SK-N-SH (cell line): ENCODE results near the gene BRD1. TPM values are rescaled to one million over a fixed set of nuclear protein-coding genes. Genes with fewer than 3 reads are reported as not detected.
"Not testable (repeated sequence)": the region's sequence is repeated elsewhere in the genome, so short reads cannot be mapped to it uniquely, and the experiment has no call there.

Experiments
- CTCF ChIA-PET: fragments of 300-600, 350-600 bp; formaldehyde crosslinking; extraction: SDS; loops from one replicate; lab custom pipeline; 2021; lab: Yijun Ruan, JAX
- POLR2A ChIA-PET: fragments of 350-600 bp; sonication (Branson Sonifier 250); formaldehyde crosslinking; extraction: SDS; loops from one replicate; lab custom pipeline; 2020; ENCODE audit warnings: antibody characterized with exemption, inconsistent platforms; lab: Yijun Ruan, JAX
- DNase-seq: peaks from one replicate; pipeline ENCODE4 v3.0.0; 2012
- H2AFZ ChIP-seq: fragments of 200-600 bp; sonication (generic); 2 replicates; pipeline ENCODE4 v1.8.1; 2016; ENCODE audit warnings: antibody characterized with exemption, mild to moderate bottlenecking, low read depth
- H3F3A ChIP-seq: fragments of 200-600 bp; sonication (generic); replicated peaks from 2 replicates; pipeline ENCODE3; 2016; ENCODE audit warnings: antibody characterized with exemption, mild to moderate bottlenecking; ENCODE audit not compliant: insufficient read depth
- H3K27ac ChIP-seq, 2 experiments: fragments of 200-500 bp in 1 of 2; fragments of 200-600 bp in 1 of 2; sonication (Bioruptor generic) in 1 of 2; sonication (generic), shearing (Covaris generic) in 1 of 2; 2 replicates each; pipeline versions ENCODE4 v1.5.1 to v1.6.1; 2014 to 2016; ENCODE audit warnings: low read depth in 2 of 2, inconsistent platforms in 1 of 2, low read length in 1 of 2, mild to moderate bottlenecking in 1 of 2, mixed read lengths in 1 of 2
- H3K27me3 ChIP-seq: fragments of 200-600 bp; sonication (generic), shearing (Covaris generic); 2 replicates; pipeline ENCODE4 v1.6.1; 2016; ENCODE audit warnings: mixed run types; ENCODE audit not compliant: insufficient read depth
- H3K36me3 ChIP-seq, 2 experiments: fragments of 200-500 bp in 1 of 2; fragments of 200-600 bp in 1 of 2; sonication (Bioruptor generic) in 1 of 2; sonication (generic) in 1 of 2; replicated peaks in 1 of 2; 2 replicates each; pipeline versions ENCODE3 to v1.5.1; 2014 to 2016; ENCODE audit warnings: low read length in 1 of 2, mild to moderate bottlenecking in 1 of 2; ENCODE audit not compliant: insufficient read depth in 2 of 2, control insufficient read depth in 1 of 2
- H3K4me1 ChIP-seq, 2 experiments: fragments of 200-500 bp in 1 of 2; fragments of 200-600 bp in 1 of 2; sonication (Bioruptor generic) in 1 of 2; sonication (generic), shearing (Covaris generic) in 1 of 2; 2 replicates each; pipeline versions ENCODE4 v1.5.1 to v1.6.1; 2014 to 2016; ENCODE audit warnings: low read depth in 1 of 2, low read length in 1 of 2, mixed run types in 1 of 2; ENCODE audit not compliant: insufficient read depth in 2 of 2, control insufficient read depth in 1 of 2
- H3K4me2 ChIP-seq: fragments of 200-600 bp; sonication (generic), shearing (Covaris generic); 2 replicates; pipeline ENCODE4 v1.6.1; 2017; ENCODE audit warnings: mixed run types
- H3K4me3 ChIP-seq, 2 experiments: fragments of 200-500 bp in 1 of 2; fragments of 200-600 bp in 1 of 2; sonication (Bioruptor generic) in 1 of 2; sonication (generic), shearing (Covaris generic) in 1 of 2; 2 replicates each; pipeline versions ENCODE4 v1.5.1 to v1.8.1; 2014 to 2016; ENCODE audit warnings: low read depth in 2 of 2, inconsistent platforms in 1 of 2, low read length in 1 of 2, mild to moderate bottlenecking in 1 of 2, mixed read lengths in 1 of 2, moderate library complexity in 1 of 2
- H3K79me2 ChIP-seq: fragments of 200-600 bp; sonication (generic); 2 replicates; pipeline ENCODE4 v1.8.1; 2017; ENCODE audit warnings: mild to moderate bottlenecking; ENCODE audit not compliant: insufficient read depth
- H3K9ac ChIP-seq: fragments of 200-600 bp; sonication (generic); 2 replicates; pipeline ENCODE4 v1.6.1; 2017; ENCODE audit warnings: mixed run types
- H3K9me2 ChIP-seq: fragments of 200-600 bp; sonication (generic); 2 replicates; pipeline ENCODE4 v1.6.1; 2017; ENCODE audit warnings: mixed run types
- H3K9me3 ChIP-seq: fragments of 200-600 bp; sonication (generic); 2 replicates; pipeline ENCODE4 v1.6.1; 2017; ENCODE audit warnings: mixed run types, mild to moderate bottlenecking, moderate library complexity
- H4K20me1 ChIP-seq: fragments of 200-600 bp; sonication (generic); 2 replicates; pipeline ENCODE4 v1.6.1; 2017; ENCODE audit warnings: mild to moderate bottlenecking, mixed run types; ENCODE audit not compliant: insufficient read depth
- CHD2 ChIP-seq: fragments of 150-350 bp; IDR thresholded peaks from 2 replicates; pipeline ENCODE4 v1.6.1; 2018; ENCODE audit warnings: low read length; ENCODE audit not compliant: partially characterized antibody
- GABPA ChIP-seq: IDR thresholded peaks from 2 replicates; pipeline ENCODE4 v1.4.0; 2012; ENCODE audit warnings: low read depth, mild to moderate bottlenecking
- MXI1 ChIP-seq: IDR thresholded peaks from 2 replicates; pipeline ENCODE4 v1.6.1; 2012; ENCODE audit warnings: mild to moderate bottlenecking, low read depth, low read length, improper control_type of control experiment
- NRF1 ChIP-seq: IDR thresholded peaks from 2 replicates; pipeline ENCODE4 v1.6.1; 2012; ENCODE audit warnings: low read depth, mild to moderate bottlenecking, low read length
- RFX5 ChIP-seq: IDR thresholded peaks from 2 replicates; pipeline ENCODE4 v1.6.1; 2012; ENCODE audit warnings: mild to moderate bottlenecking, improper control_type of control experiment, low read length
- SIN3A ChIP-seq: IDR thresholded peaks from 2 replicates; pipeline ENCODE4 v1.6.1; 2012; ENCODE audit warnings: low read depth, mild to moderate bottlenecking, low read length, moderate library complexity, borderline replicate concordance
- YY1 ChIP-seq: IDR thresholded peaks from 2 replicates; pipeline ENCODE4 v1.4.0; 2012; ENCODE audit warnings: low read depth, mild to moderate bottlenecking
- WGBS: methylation state at CpG from one replicate; pipeline ENCODE4 v1.1.6; 2017; ENCODE audit warnings: low lambda C conversion rate; 5-methylcytosine and 5-hydroxymethylcytosine counted together
- polyA plus RNA-seq, 3 experiments: library from polyadenylated mRNA; depleted of rRNA; stranded (reverse); fragments of >200 nt; gene quantifications; 2 replicates each; pipeline ENCODE4 v1.2.3, GENCODE V29; 2012
- TF ChIP-seq, protein P1 (sequence below): fragments of 150-350 bp; IDR thresholded peaks from 2 replicates; pipeline ENCODE4 v1.6.1; 2016; ENCODE audit warnings: mild to moderate bottlenecking, low read depth, low read length
- TF ChIP-seq, protein P2 (sequence below): IDR thresholded peaks from 2 replicates; pipeline ENCODE4 v1.4.0; 2012; ENCODE audit warnings: low read depth, borderline replicate concordance
- TF ChIP-seq, protein P3 (sequence below): IDR thresholded peaks from 2 replicates; pipeline ENCODE4 v1.4.0; 2012; ENCODE audit warnings: low read depth
- TF ChIP-seq, protein P4 (sequence below): IDR thresholded peaks from 2 replicates; pipeline ENCODE4 v1.6.1; 2012; ENCODE audit warnings: mild to moderate bottlenecking, low read depth, low read length, moderate library complexity

Gene BRD1
- polyA plus RNA-seq, 1 of the 3 experiments (the other 2 are of a cell fraction), result 10.3 TPM

DNA sequence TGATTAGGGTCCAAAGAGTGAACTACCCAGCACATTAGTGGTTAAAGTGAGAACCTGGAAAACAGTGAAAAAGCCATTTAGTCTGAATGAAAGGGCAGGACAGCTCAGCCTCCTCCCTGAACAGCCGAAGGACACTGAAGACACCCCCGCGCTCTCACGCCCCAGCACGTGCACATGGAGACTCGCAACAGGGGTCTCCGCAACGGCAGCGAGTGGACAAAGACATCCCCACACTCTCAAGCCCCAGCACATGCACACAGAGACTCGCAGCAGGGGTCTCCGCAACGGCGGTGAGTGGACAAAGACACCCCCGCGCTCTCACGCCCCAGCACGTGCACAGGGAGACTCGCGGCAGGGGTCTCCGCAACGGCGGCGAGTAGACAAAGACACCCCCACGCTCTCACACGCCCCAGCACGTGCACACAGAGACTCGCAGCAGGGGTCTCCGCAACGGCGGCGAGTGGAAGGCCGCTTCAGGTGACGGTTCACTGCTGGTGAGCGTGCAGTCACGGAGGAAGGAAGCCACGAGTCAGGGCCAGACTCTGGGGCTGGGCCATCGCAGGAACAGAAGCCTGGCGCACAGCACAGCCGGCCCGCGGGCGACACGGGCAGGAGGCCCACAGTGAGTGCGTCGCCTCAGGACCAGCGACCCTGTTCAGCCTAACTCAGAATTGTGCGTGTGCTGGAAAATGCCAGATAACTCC is 43.6 kb downstream of the BRD1 start:
- peaks cover 87% of the 10 kb centered on the region for H4K20me1 ChIP-seq
- peaks cover 10 to 72% of the 10 kb centered on the region in 2 experiments for H3K36me3 ChIP-seq
- no peaks in the 10 kb centered on the region for H3F3A ChIP-seq
- ChIA-PET CTCF (no interaction called here), POLR2A (no interaction called here)
- H3K27ac ChIP-seq, result no peak overlapping the region
- H2AFZ ChIP-seq, result no peak overlapping the region
- H3K27me3 ChIP-seq, result no peaks in the 10 kb centered on the region
- H3K4me2 ChIP-seq, result no peak overlapping the region
- 93% methylated on average over 46 of the region's 47 CpGs for WGBS
- no peak for DNase-seq
- peaks cover 0 to 1% of the 10 kb centered on the region in 2 experiments; a peak in 1 of 4 replicates for H3K4me1 ChIP-seq
- peaks cover 84% of the 10 kb centered on the region for H3K79me2 ChIP-seq
- no peak overlapping the region for H3K4me3 ChIP-seq
- TF ChIP-seq NRF1, result no peak
- no peak for TF ChIP-seq MXI1
- TF ChIP-seq, protein P1, sequence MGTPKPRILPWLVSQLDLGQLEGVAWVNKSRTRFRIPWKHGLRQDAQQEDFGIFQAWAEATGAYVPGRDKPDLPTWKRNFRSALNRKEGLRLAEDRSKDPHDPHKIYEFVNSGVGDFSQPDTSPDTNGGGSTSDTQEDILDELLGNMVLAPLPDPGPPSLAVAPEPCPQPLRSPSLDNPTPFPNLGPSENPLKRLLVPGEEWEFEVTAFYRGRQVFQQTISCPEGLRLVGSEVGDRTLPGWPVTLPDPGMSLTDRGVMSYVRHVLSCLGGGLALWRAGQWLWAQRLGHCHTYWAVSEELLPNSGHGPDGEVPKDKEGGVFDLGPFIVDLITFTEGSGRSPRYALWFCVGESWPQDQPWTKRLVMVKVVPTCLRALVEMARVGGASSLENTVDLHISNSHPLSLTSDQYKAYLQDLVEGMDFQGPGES, result no peak
- no peak for TF ChIP-seq CHD2
- TF ChIP-seq, protein P2, sequence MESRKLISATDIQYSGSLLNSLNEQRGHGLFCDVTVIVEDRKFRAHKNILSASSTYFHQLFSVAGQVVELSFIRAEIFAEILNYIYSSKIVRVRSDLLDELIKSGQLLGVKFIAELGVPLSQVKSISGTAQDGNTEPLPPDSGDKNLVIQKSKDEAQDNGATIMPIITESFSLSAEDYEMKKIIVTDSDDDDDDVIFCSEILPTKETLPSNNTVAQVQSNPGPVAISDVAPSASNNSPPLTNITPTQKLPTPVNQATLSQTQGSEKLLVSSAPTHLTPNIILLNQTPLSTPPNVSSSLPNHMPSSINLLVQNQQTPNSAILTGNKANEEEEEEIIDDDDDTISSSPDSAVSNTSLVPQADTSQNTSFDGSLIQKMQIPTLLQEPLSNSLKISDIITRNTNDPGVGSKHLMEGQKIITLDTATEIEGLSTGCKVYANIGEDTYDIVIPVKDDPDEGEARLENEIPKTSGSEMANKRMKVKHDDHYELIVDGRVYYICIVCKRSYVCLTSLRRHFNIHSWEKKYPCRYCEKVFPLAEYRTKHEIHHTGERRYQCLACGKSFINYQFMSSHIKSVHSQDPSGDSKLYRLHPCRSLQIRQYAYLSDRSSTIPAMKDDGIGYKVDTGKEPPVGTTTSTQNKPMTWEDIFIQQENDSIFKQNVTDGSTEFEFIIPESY, result no peak
- TF ChIP-seq SIN3A, result no peak
- TF ChIP-seq, protein P3, sequence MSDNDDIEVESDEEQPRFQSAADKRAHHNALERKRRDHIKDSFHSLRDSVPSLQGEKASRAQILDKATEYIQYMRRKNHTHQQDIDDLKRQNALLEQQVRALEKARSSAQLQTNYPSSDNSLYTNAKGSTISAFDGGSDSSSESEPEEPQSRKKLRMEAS, result no peak
- no peaks in the 10 kb centered on the region for H3K9me2 ChIP-seq
- H3K9me3 ChIP-seq, result no peaks in the 10 kb centered on the region
- H3K9ac ChIP-seq, result no peak overlapping the region

DNA sequence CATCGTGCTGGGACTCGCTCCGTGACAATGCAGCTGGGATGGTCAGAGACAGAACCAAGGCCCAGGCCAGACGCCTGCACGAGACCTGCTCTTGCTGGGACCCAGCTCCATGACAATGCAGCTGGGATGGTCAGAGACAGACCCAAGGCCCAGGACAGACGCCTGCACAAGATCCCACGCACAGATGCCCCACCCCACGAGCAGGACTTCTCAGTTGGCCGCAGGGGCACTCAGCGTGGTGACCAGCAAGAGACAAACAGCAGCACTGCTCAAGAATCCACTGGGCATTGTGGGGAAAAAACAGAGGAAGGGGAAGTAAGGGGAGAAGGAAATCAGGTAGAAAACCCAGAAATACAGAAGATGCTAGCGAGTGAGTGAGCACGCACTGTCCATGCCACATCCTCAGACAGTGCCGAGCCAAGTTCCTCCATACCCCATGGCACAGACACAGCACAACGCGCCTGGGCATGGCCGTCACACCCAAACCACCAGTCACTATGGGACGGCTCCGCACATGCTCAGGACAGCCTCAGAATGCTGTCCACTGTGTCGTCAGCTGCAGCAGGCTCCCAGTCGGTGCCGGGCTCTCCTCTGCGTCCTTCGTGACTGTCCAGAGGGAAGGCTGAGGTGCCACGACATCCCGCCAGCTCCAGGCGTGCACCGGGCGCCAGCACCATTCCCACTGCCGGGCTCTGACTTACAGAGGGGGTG is 44.5 kb downstream of the BRD1 start:
- 97% methylated on average over 7 of the region's 29 CpGs for WGBS
- Histone ChIP-seq H3K27ac (no peak overlapping the region), H3K9me3 (no peaks in the 10 kb centered on the region), H2AFZ (no peak overlapping the region), H3K79me2 (peaks cover 84% of the 10 kb centered on the region), H3K9me2 (no peaks in the 10 kb centered on the region), H3K9ac (no peak overlapping the region), H3K4me3 (no peak overlapping the region), H3K27me3 (no peaks in the 10 kb centered on the region), H4K20me1 (peaks cover 86% of the 10 kb centered on the region), H3F3A (no peaks in the 10 kb centered on the region), H3K4me1 (no peaks in the 10 kb centered on the region; a peak in 1 of 4 replicates), H3K36me3 (peaks cover 8 to 64% of the 10 kb centered on the region in 2 experiments), H3K4me2 (no peak overlapping the region)
- TF ChIP-seq YY1, result no peak
- TF ChIP-seq, protein P4, sequence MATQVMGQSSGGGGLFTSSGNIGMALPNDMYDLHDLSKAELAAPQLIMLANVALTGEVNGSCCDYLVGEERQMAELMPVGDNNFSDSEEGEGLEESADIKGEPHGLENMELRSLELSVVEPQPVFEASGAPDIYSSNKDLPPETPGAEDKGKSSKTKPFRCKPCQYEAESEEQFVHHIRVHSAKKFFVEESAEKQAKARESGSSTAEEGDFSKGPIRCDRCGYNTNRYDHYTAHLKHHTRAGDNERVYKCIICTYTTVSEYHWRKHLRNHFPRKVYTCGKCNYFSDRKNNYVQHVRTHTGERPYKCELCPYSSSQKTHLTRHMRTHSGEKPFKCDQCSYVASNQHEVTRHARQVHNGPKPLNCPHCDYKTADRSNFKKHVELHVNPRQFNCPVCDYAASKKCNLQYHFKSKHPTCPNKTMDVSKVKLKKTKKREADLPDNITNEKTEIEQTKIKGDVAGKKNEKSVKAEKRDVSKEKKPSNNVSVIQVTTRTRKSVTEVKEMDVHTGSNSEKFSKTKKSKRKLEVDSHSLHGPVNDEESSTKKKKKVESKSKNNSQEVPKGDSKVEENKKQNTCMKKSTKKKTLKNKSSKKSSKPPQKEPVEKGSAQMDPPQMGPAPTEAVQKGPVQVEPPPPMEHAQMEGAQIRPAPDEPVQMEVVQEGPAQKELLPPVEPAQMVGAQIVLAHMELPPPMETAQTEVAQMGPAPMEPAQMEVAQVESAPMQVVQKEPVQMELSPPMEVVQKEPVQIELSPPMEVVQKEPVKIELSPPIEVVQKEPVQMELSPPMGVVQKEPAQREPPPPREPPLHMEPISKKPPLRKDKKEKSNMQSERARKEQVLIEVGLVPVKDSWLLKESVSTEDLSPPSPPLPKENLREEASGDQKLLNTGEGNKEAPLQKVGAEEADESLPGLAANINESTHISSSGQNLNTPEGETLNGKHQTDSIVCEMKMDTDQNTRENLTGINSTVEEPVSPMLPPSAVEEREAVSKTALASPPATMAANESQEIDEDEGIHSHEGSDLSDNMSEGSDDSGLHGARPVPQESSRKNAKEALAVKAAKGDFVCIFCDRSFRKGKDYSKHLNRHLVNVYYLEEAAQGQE, result no peak
- TF ChIP-seq RFX5, result no peak
- TF ChIP-seq, protein P3, result no peak
- no peak for TF ChIP-seq GABPA
- POLR2A ChIA-PET, result no interaction called here
- DNase-seq, result no peak
- CTCF ChIA-PET, result no interaction called here

DNA sequence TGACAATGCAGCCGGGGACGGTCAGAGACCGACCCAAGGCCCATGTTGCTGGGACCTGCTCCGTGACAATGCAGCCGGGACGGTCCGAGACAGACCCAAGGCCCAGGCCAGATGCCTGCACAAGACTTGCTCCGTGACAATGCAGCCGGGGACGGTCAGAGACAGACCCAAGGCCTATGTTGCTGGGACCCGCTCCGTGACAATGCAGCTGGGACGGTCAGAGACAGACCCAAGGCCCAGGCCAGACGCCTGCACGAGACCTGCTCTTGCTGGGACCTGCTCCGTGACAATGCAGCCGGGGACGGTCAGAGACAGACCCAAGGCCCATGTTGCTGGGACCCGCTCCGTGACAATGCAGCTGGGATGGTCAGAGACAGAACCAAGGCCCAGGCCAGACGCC is 45.8 kb downstream of the BRD1 start:
- H3K4me2 ChIP-seq, H3K9me3 ChIP-seq, DNase-seq, H3F3A ChIP-seq, H3K9ac ChIP-seq, H2AFZ ChIP-seq, H3K4me3 ChIP-seq, H3K27me3 ChIP-seq, H3K9me2 ChIP-seq, H3K27ac ChIP-seq, CTCF ChIA-PET, POLR2A ChIA-PET, H3K4me1 ChIP-seq: not testable (repeated sequence)
- 90% methylated on average over 6 of the region's 21 CpGs for WGBS
- Histone ChIP-seq H4K20me1 (peaks cover 86% of the 10 kb centered on the region), H3K36me3 (peaks cover 0 to 63% of the 10 kb centered on the region in 2 experiments), H3K79me2 (peaks cover 79% of the 10 kb centered on the region)
